GM11168 (cell line): ENCODE measurements around the gene THSD4.

Source experiments
- in situ Hi-C: fragments of 300-500 bp; cut with MboI; formaldehyde crosslinking; loops from one replicate; pipeline ENCODE4 v1.12.0; 2022; ENCODE audit warnings: low sequenced_read_pairs; ENCODE audit not compliant: unreplicated experiment

Gene THSD4

GRCh38 chr15:71180986-71181853 lies 65.9 kb downstream of the THSD4 start:
- in situ Hi-C loops = no loop called here

- in situ Hi-C loops = no loop called here
Observed at GRCh38 chr15:71182522-71182921, 67.3 kb downstream of the THSD4 start.

GRCh38 chr15:71183063-71183462 lies 67.8 kb downstream of the THSD4 start:
- in situ Hi-C loops = no loop called here

- in situ Hi-C loops = no loop called here
Observed at GRCh38 chr15:71185706-71186105, 70.4 kb downstream of the THSD4 start.

- in situ Hi-C loops = no loop called here
Observed at GRCh38 chr15:71186267-71186666, 71.0 kb downstream of the THSD4 start.

GRCh38 chr15:71187078-71187477 lies 71.8 kb downstream of the THSD4 start:
- in situ Hi-C loops = no loop called here

- in situ Hi-C loops = no loop called here
Observed at GRCh38 chr15:71187526-71187925, 72.3 kb downstream of the THSD4 start.

- in situ Hi-C loops = no loop called here
Observed at GRCh38 chr15:71189718-71190117, 74.4 kb downstream of the THSD4 start.

GRCh38 chr15:71191296-71191695 lies 76.0 kb downstream of the THSD4 start:
- in situ Hi-C loops = no loop called here

- in situ Hi-C loops = no loop called here
Observed at GRCh38 chr15:71192816-71193215, 77.5 kb downstream of the THSD4 start.

GRCh38 chr15:71194286-71194685 lies 79.0 kb downstream of the THSD4 start:
- in situ Hi-C loops = no loop called here

- in situ Hi-C loops = no loop called here
Observed at GRCh38 chr15:71195242-71195641, 80.0 kb downstream of the THSD4 start.

- in situ Hi-C loops = no loop called here
Observed at GRCh38 chr15:71197620-71198019, 82.3 kb downstream of the THSD4 start.

- in situ Hi-C loops = no loop called here
Observed at GRCh38 chr15:71198846-71199245, 83.6 kb downstream of the THSD4 start.

- in situ Hi-C loops = no loop called here
Observed at GRCh38 chr15:71199384-71200351, 84.4 kb downstream of the THSD4 start.

- in situ Hi-C loops = no loop called here
Observed at GRCh38 chr15:71201477-71201876, 86.2 kb downstream of the THSD4 start.

- in situ Hi-C loops = no loop called here
Observed at GRCh38 chr15:71202712-71203111, 87.4 kb downstream of the THSD4 start.

- in situ Hi-C loops = no loop called here
Observed at GRCh38 chr15:71203586-71204474, 88.6 kb downstream of the THSD4 start.

- in situ Hi-C loops = no loop called here
Observed at GRCh38 chr15:71207141-71207540, 91.9 kb downstream of the THSD4 start.

- in situ Hi-C loops = no loop called here
Observed at GRCh38 chr15:71212146-71212545, 96.9 kb downstream of the THSD4 start.
